Neural cell (in vitro differentiated cells): ENCODE measurements around the gene LRIF1.

ENCODE experiments used
- EP300 ChIP-seq: fragments of 450-650 bp; conservative IDR thresholded peaks from 2 replicates; pipeline ENCODE4 v1.6.1; 2014; ENCODE audit warnings: antibody characterized with exemption, mild to moderate bottlenecking, moderate library complexity; ENCODE audit not compliant: poor library complexity, severe bottlenecking
- EZH2 ChIP-seq: fragments of 200-600, 300-800 bp; shearing (Covaris generic), sonication (generic); IDR thresholded peaks from 2 replicates; pipeline ENCODE4 v1.6.1; 2014; ENCODE audit warnings: antibody characterized with exemption, low read length, borderline replicate concordance, mild to moderate bottlenecking; ENCODE audit not compliant: insufficient read depth, poor library complexity, severe bottlenecking
- POLR2AphosphoS5 ChIP-seq: IDR thresholded peaks from 2 replicates; pipeline ENCODE4 v1.6.1; 2012
- TF ChIP-seq, protein P1 (sequence below): fragments of 450-650 bp; IDR thresholded peaks from 2 replicates; pipeline ENCODE4 v1.5.1; 2014; ENCODE audit warnings: antibody characterized with exemption, mild to moderate bottlenecking, moderate library complexity; ENCODE audit not compliant: poor library complexity, severe bottlenecking
- TF ChIP-seq, protein P2 (sequence below): IDR thresholded peaks from 2 replicates; pipeline ENCODE4 v1.6.1; 2012; ENCODE audit warnings: borderline replicate concordance

GRCh38 chr1:110979154-110979553 is 15.4 kb upstream of the LRIF1 start:
- TF ChIP-seq EP300 = no peak
- TF ChIP-seq, protein P1, sequence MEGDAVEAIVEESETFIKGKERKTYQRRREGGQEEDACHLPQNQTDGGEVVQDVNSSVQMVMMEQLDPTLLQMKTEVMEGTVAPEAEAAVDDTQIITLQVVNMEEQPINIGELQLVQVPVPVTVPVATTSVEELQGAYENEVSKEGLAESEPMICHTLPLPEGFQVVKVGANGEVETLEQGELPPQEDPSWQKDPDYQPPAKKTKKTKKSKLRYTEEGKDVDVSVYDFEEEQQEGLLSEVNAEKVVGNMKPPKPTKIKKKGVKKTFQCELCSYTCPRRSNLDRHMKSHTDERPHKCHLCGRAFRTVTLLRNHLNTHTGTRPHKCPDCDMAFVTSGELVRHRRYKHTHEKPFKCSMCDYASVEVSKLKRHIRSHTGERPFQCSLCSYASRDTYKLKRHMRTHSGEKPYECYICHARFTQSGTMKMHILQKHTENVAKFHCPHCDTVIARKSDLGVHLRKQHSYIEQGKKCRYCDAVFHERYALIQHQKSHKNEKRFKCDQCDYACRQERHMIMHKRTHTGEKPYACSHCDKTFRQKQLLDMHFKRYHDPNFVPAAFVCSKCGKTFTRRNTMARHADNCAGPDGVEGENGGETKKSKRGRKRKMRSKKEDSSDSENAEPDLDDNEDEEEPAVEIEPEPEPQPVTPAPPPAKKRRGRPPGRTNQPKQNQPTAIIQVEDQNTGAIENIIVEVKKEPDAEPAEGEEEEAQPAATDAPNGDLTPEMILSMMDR = no peak
- TF ChIP-seq, protein P2, sequence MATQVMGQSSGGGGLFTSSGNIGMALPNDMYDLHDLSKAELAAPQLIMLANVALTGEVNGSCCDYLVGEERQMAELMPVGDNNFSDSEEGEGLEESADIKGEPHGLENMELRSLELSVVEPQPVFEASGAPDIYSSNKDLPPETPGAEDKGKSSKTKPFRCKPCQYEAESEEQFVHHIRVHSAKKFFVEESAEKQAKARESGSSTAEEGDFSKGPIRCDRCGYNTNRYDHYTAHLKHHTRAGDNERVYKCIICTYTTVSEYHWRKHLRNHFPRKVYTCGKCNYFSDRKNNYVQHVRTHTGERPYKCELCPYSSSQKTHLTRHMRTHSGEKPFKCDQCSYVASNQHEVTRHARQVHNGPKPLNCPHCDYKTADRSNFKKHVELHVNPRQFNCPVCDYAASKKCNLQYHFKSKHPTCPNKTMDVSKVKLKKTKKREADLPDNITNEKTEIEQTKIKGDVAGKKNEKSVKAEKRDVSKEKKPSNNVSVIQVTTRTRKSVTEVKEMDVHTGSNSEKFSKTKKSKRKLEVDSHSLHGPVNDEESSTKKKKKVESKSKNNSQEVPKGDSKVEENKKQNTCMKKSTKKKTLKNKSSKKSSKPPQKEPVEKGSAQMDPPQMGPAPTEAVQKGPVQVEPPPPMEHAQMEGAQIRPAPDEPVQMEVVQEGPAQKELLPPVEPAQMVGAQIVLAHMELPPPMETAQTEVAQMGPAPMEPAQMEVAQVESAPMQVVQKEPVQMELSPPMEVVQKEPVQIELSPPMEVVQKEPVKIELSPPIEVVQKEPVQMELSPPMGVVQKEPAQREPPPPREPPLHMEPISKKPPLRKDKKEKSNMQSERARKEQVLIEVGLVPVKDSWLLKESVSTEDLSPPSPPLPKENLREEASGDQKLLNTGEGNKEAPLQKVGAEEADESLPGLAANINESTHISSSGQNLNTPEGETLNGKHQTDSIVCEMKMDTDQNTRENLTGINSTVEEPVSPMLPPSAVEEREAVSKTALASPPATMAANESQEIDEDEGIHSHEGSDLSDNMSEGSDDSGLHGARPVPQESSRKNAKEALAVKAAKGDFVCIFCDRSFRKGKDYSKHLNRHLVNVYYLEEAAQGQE = no peak
- TF ChIP-seq EZH2 = no peak
- no peak for TF ChIP-seq POLR2AphosphoS5
